ENCODE results near the gene C9orf85. TPM values are rescaled to one million over a fixed set of nuclear protein-coding genes. Genes with fewer than 3 reads are reported as not detected.
"Not testable (repeated sequence)": the region's sequence is repeated elsewhere in the genome, so short reads cannot be mapped to it uniquely, and the experiment has no call there.

Gene C9orf85
- total RNA-seq, 1 experiment from 2014 or later: 13.2 TPM

- H3K27me3 ChIP-seq (replicated peaks): no peaks in the 10 kb centered on the region
- no peaks in the 10 kb centered on the region for H3K36me3 ChIP-seq
- no peak overlapping the region for H3K27ac ChIP-seq
- no peaks in the 10 kb centered on the region for H3K9me3 ChIP-seq (replicated peaks)
- DNase-seq (ENCODE audit: low read depth in 1 of 2, low spot score in 2 of 2): no peak
- no peak overlapping the region for H3K4me3 ChIP-seq
- H3K4me1 ChIP-seq (replicated peaks): no peaks in the 10 kb centered on the region
Observed at GRCh38 chr9:71980266-71981190, 69.1 kb downstream of the C9orf85 start.

- Histone ChIP-seq H3K9me3 (replicated peaks) (no peaks in the 10 kb centered on the region), H3K4me1 (replicated peaks) (no peaks in the 10 kb centered on the region), H3K36me3 (no peaks in the 10 kb centered on the region), H3K4me3 (no peak overlapping the region), H3K27me3 (replicated peaks) (no peaks in the 10 kb centered on the region), H3K27ac (no peak overlapping the region)
- no peak for DNase-seq (ENCODE audit: low read depth in 1 of 2, low spot score in 2 of 2)
Observed at GRCh38 chr9:71981944-71982343, 70.5 kb downstream of the C9orf85 start.

GRCh38 chr9:71984403-71984802 lies 73.0 kb downstream of the C9orf85 start:
- H3K9me3 ChIP-seq (replicated peaks): no peaks in the 10 kb centered on the region
- no peaks in the 10 kb centered on the region for H3K36me3 ChIP-seq
- no peaks in the 10 kb centered on the region for H3K4me1 ChIP-seq (replicated peaks)
- no peak for DNase-seq (ENCODE audit: low read depth in 1 of 2, low spot score in 2 of 2)
- H3K27ac ChIP-seq: no peak overlapping the region
- H3K27me3 ChIP-seq (replicated peaks): no peaks in the 10 kb centered on the region
- H3K4me3 ChIP-seq: no peak overlapping the region

- H3K27ac ChIP-seq: no peak overlapping the region
- H3K27me3 ChIP-seq (replicated peaks): no peaks in the 10 kb centered on the region
- H3K4me3 ChIP-seq: no peak overlapping the region
- DNase-seq (ENCODE audit: low read depth in 1 of 2, low spot score in 2 of 2): no peak
- H3K9me3 ChIP-seq (replicated peaks): no peaks in the 10 kb centered on the region
- no peaks in the 10 kb centered on the region for H3K4me1 ChIP-seq (replicated peaks)
- no peaks in the 10 kb centered on the region for H3K36me3 ChIP-seq
Observed at GRCh38 chr9:71984831-71985281, 73.4 kb downstream of the C9orf85 start.

- no peaks in the 10 kb centered on the region for H3K36me3 ChIP-seq
- no peaks in the 10 kb centered on the region for H3K9me3 ChIP-seq (replicated peaks)
- no peak overlapping the region for H3K27ac ChIP-seq
- H3K27me3 ChIP-seq (replicated peaks): no peaks in the 10 kb centered on the region
- DNase-seq (ENCODE audit: low read depth in 1 of 2, low spot score in 2 of 2): no peak
- no peak overlapping the region for H3K4me3 ChIP-seq
- no peaks in the 10 kb centered on the region for H3K4me1 ChIP-seq (replicated peaks)
Observed at GRCh38 chr9:71985297-71985911, 74.0 kb downstream of the C9orf85 start.

GRCh38 chr9:71986900-71987299 lies 75.5 kb downstream of the C9orf85 start:
- DNase-seq (ENCODE audit: low read depth in 1 of 2, low spot score in 2 of 2): no peak
- H3K36me3 ChIP-seq: no peaks in the 10 kb centered on the region
- H3K27me3 ChIP-seq (replicated peaks): no peaks in the 10 kb centered on the region
- H3K4me1 ChIP-seq (replicated peaks): no peaks in the 10 kb centered on the region
- no peak overlapping the region for H3K27ac ChIP-seq
- no peaks in the 10 kb centered on the region for H3K9me3 ChIP-seq (replicated peaks)
- H3K4me3 ChIP-seq: no peak overlapping the region

- H3K27ac ChIP-seq: no peak overlapping the region
- H3K4me1 ChIP-seq (replicated peaks): no peaks in the 10 kb centered on the region
- H3K9me3 ChIP-seq (replicated peaks): no peaks in the 10 kb centered on the region
- DNase-seq (ENCODE audit: low read depth in 1 of 2, low spot score in 2 of 2): no peak
- H3K27me3 ChIP-seq (replicated peaks): no peaks in the 10 kb centered on the region
- no peak overlapping the region for H3K4me3 ChIP-seq
- no peaks in the 10 kb centered on the region for H3K36me3 ChIP-seq
Observed at GRCh38 chr9:71987471-71988371, 76.3 kb downstream of the C9orf85 start.

- Histone ChIP-seq H3K4me3 (no peak overlapping the region), H3K36me3 (no peaks in the 10 kb centered on the region), H3K27me3 (replicated peaks) (no peaks in the 10 kb centered on the region), H3K4me1 (replicated peaks) (no peaks in the 10 kb centered on the region), H3K9me3 (replicated peaks) (no peaks in the 10 kb centered on the region), H3K27ac (no peak overlapping the region)
- no peak for DNase-seq (ENCODE audit: low read depth in 1 of 2, low spot score in 2 of 2)
Observed at GRCh38 chr9:71990466-71990865, 79.0 kb downstream of the C9orf85 start.

GRCh38 chr9:72005451-72005850 lies 94.0 kb downstream of the C9orf85 start:
- Histone ChIP-seq H3K27ac (no peak overlapping the region), H3K4me1 (replicated peaks) (no peaks in the 10 kb centered on the region), H3K36me3 (no peaks in the 10 kb centered on the region), H3K27me3 (replicated peaks) (no peaks in the 10 kb centered on the region), H3K4me3 (no peak overlapping the region), H3K9me3 (replicated peaks) (no peaks in the 10 kb centered on the region; the same call in 1 of the 2 replicates)
- DNase-seq (ENCODE audit: low read depth in 1 of 2, low spot score in 2 of 2): no peak

GRCh38 chr9:72006501-72006900 lies 95.1 kb downstream of the C9orf85 start:
- H3K27me3 ChIP-seq (replicated peaks): no peaks in the 10 kb centered on the region
- DNase-seq (ENCODE audit: low read depth in 1 of 2, low spot score in 2 of 2): no peak
- no peaks in the 10 kb centered on the region for H3K4me1 ChIP-seq (replicated peaks)
- no peak overlapping the region for H3K4me3 ChIP-seq
- H3K36me3 ChIP-seq: no peaks in the 10 kb centered on the region
- H3K9me3 ChIP-seq (replicated peaks): no peaks in the 10 kb centered on the region; the same call in 1 of the 2 replicates
- no peak overlapping the region for H3K27ac ChIP-seq

- not testable (repeated sequence) for DNase-seq (ENCODE audit: low read depth in 1 of 2, low spot score in 2 of 2)
Observed at GRCh38 chr9:72007726-72008125, 96.3 kb downstream of the C9orf85 start.

GRCh38 chr9:72012646-72013045 lies 101.2 kb downstream of the C9orf85 start:
- DNase-seq (ENCODE audit: low read depth in 1 of 2, low spot score in 2 of 2): no peak
- Histone ChIP-seq H3K4me1 (replicated peaks) (no peaks in the 10 kb centered on the region), H3K27me3 (replicated peaks) (no peaks in the 10 kb centered on the region), H3K9me3 (replicated peaks) (no peaks in the 10 kb centered on the region), H3K4me3 (no peak overlapping the region), H3K36me3 (no peaks in the 10 kb centered on the region), H3K27ac (no peak overlapping the region)

More at GRCh38 chr9:72007726-72008125, 96.3 kb downstream of the C9orf85 start:
- not testable (repeated sequence) for H3K27me3 ChIP-seq (replicated peaks); H3K36me3 ChIP-seq; H3K4me1 ChIP-seq (replicated peaks); H3K9me3 ChIP-seq (replicated peaks); H3K4me3 ChIP-seq; H3K27ac ChIP-seq

- Histone ChIP-seq H3K4me3 (no peak overlapping the region), H3K27ac (no peak overlapping the region), H3K36me3 (no peaks in the 10 kb centered on the region), H3K27me3 (replicated peaks) (no peaks in the 10 kb centered on the region), H3K4me1 (replicated peaks) (no peaks in the 10 kb centered on the region), H3K9me3 (replicated peaks) (no peaks in the 10 kb centered on the region)
- DNase-seq (ENCODE audit: low read depth in 1 of 2, low spot score in 2 of 2): no peak
Observed at GRCh38 chr9:72013292-72013760, 101.9 kb downstream of the C9orf85 start.
